SK-N-SH (cell line): Measurements from ENCODE around the gene PYGO2. TPM values are rescaled to one million over a fixed set of nuclear protein-coding genes. Genes with fewer than 3 reads are reported as not detected.

Experiments used
- CTCF ChIA-PET: fragments of 300-600, 350-600 bp; formaldehyde crosslinking; extraction: SDS; loops from one replicate; lab custom pipeline; 2021; lab: Yijun Ruan, JAX
- POLR2A ChIA-PET: fragments of 350-600 bp; sonication (Branson Sonifier 250); formaldehyde crosslinking; extraction: SDS; loops from one replicate; lab custom pipeline; 2020; ENCODE audit warnings: antibody characterized with exemption, inconsistent platforms; lab: Yijun Ruan, JAX
- DNase-seq: peaks from one replicate; pipeline ENCODE4 v3.0.0; 2012
- H2AFZ ChIP-seq: fragments of 200-600 bp; sonication (generic); 2 replicates; pipeline ENCODE4 v1.8.1; 2016; ENCODE audit warnings: antibody characterized with exemption, mild to moderate bottlenecking, low read depth
- H3F3A ChIP-seq: fragments of 200-600 bp; sonication (generic); replicated peaks from 2 replicates; pipeline ENCODE3; 2016; ENCODE audit warnings: antibody characterized with exemption, mild to moderate bottlenecking; ENCODE audit not compliant: insufficient read depth
- H3K27ac ChIP-seq, 2 experiments: fragments of 200-500 bp in 1 of 2; fragments of 200-600 bp in 1 of 2; sonication (Bioruptor generic) in 1 of 2; sonication (generic), shearing (Covaris generic) in 1 of 2; 2 replicates each; pipeline versions ENCODE4 v1.5.1 to v1.6.1; 2014 to 2016; ENCODE audit warnings: low read depth in 2 of 2, inconsistent platforms in 1 of 2, low read length in 1 of 2, mild to moderate bottlenecking in 1 of 2, mixed read lengths in 1 of 2
- H3K27me3 ChIP-seq: fragments of 200-600 bp; sonication (generic), shearing (Covaris generic); 2 replicates; pipeline ENCODE4 v1.6.1; 2016; ENCODE audit warnings: mixed run types; ENCODE audit not compliant: insufficient read depth
- H3K36me3 ChIP-seq, 2 experiments: fragments of 200-500 bp in 1 of 2; fragments of 200-600 bp in 1 of 2; sonication (Bioruptor generic) in 1 of 2; sonication (generic) in 1 of 2; replicated peaks in 1 of 2; 2 replicates each; pipeline versions ENCODE3 to v1.5.1; 2014 to 2016; ENCODE audit warnings: low read length in 1 of 2, mild to moderate bottlenecking in 1 of 2; ENCODE audit not compliant: insufficient read depth in 2 of 2, control insufficient read depth in 1 of 2
- H3K4me1 ChIP-seq, 2 experiments: fragments of 200-500 bp in 1 of 2; fragments of 200-600 bp in 1 of 2; sonication (Bioruptor generic) in 1 of 2; sonication (generic), shearing (Covaris generic) in 1 of 2; 2 replicates each; pipeline versions ENCODE4 v1.5.1 to v1.6.1; 2014 to 2016; ENCODE audit warnings: low read depth in 1 of 2, low read length in 1 of 2, mixed run types in 1 of 2; ENCODE audit not compliant: insufficient read depth in 2 of 2, control insufficient read depth in 1 of 2
- H3K4me2 ChIP-seq: fragments of 200-600 bp; sonication (generic), shearing (Covaris generic); 2 replicates; pipeline ENCODE4 v1.6.1; 2017; ENCODE audit warnings: mixed run types
- H3K4me3 ChIP-seq, 2 experiments: fragments of 200-500 bp in 1 of 2; fragments of 200-600 bp in 1 of 2; sonication (Bioruptor generic) in 1 of 2; sonication (generic), shearing (Covaris generic) in 1 of 2; 2 replicates each; pipeline versions ENCODE4 v1.5.1 to v1.8.1; 2014 to 2016; ENCODE audit warnings: low read depth in 2 of 2, inconsistent platforms in 1 of 2, low read length in 1 of 2, mild to moderate bottlenecking in 1 of 2, mixed read lengths in 1 of 2, moderate library complexity in 1 of 2
- H3K79me2 ChIP-seq: fragments of 200-600 bp; sonication (generic); 2 replicates; pipeline ENCODE4 v1.8.1; 2017; ENCODE audit warnings: mild to moderate bottlenecking; ENCODE audit not compliant: insufficient read depth
- H3K9ac ChIP-seq: fragments of 200-600 bp; sonication (generic); 2 replicates; pipeline ENCODE4 v1.6.1; 2017; ENCODE audit warnings: mixed run types
- H3K9me2 ChIP-seq: fragments of 200-600 bp; sonication (generic); 2 replicates; pipeline ENCODE4 v1.6.1; 2017; ENCODE audit warnings: mixed run types
- H3K9me3 ChIP-seq: fragments of 200-600 bp; sonication (generic); 2 replicates; pipeline ENCODE4 v1.6.1; 2017; ENCODE audit warnings: mixed run types, mild to moderate bottlenecking, moderate library complexity
- H4K20me1 ChIP-seq: fragments of 200-600 bp; sonication (generic); 2 replicates; pipeline ENCODE4 v1.6.1; 2017; ENCODE audit warnings: mild to moderate bottlenecking, mixed run types; ENCODE audit not compliant: insufficient read depth
- ELF1 ChIP-seq: IDR thresholded peaks from 2 replicates; pipeline ENCODE4 v1.4.0; 2012
- EP300 ChIP-seq, 2 experiments: IDR thresholded peaks; 2 replicates each; pipeline versions ENCODE4 v1.4.0 to v1.6.1; 2012; ENCODE audit warnings: borderline replicate concordance in 1 of 2, low read depth in 1 of 2, low read length in 1 of 2
- EZH2phosphoT487 ChIP-seq: fragments of 200-600 bp; sonication (generic); IDR thresholded peaks from 2 replicates; pipeline ENCODE4 v1.6.1; 2017; ENCODE audit warnings: low read depth, mixed run types, mild to moderate bottlenecking, antibody characterized with exemption, moderate library complexity, borderline replicate concordance
- GABPA ChIP-seq: IDR thresholded peaks from 2 replicates; pipeline ENCODE4 v1.4.0; 2012; ENCODE audit warnings: low read depth, mild to moderate bottlenecking
- MAX ChIP-seq: IDR thresholded peaks from 2 replicates; pipeline ENCODE4 v1.4.0; 2012; ENCODE audit warnings: low read depth
- MXI1 ChIP-seq: IDR thresholded peaks from 2 replicates; pipeline ENCODE4 v1.6.1; 2012; ENCODE audit warnings: mild to moderate bottlenecking, low read depth, low read length, improper control_type of control experiment
- NFIC ChIP-seq: IDR thresholded peaks from 2 replicates; pipeline ENCODE4 v1.4.0; 2012; ENCODE audit warnings: borderline replicate concordance
- PBX3 ChIP-seq: IDR thresholded peaks from 2 replicates; pipeline ENCODE4; 2012
- RCOR1 ChIP-seq: fragments of 150-350 bp; IDR thresholded peaks from 2 replicates; pipeline ENCODE4 v1.6.1; 2017; ENCODE audit warnings: antibody characterized with exemption, low read length
- REST ChIP-seq: IDR thresholded peaks from 2 replicates; pipeline ENCODE4 v1.6.1; 2012; ENCODE audit warnings: mild to moderate bottlenecking, low read depth, low read length, moderate library complexity
- RFX5 ChIP-seq: IDR thresholded peaks from 2 replicates; pipeline ENCODE4 v1.6.1; 2012; ENCODE audit warnings: mild to moderate bottlenecking, improper control_type of control experiment, low read length
- SIN3A ChIP-seq: IDR thresholded peaks from 2 replicates; pipeline ENCODE4 v1.6.1; 2012; ENCODE audit warnings: low read depth, mild to moderate bottlenecking, low read length, moderate library complexity, borderline replicate concordance
- USF1 ChIP-seq: IDR thresholded peaks from 2 replicates; pipeline ENCODE4 v1.4.0; 2012; ENCODE audit warnings: low read depth, borderline replicate concordance
- USF2 ChIP-seq: fragments of 150-350 bp; IDR thresholded peaks from 2 replicates; pipeline ENCODE4 v1.6.1; 2017; ENCODE audit warnings: antibody characterized with exemption, low read length, low read depth, borderline replicate concordance
- ZBTB33 ChIP-seq: IDR thresholded peaks from 2 replicates; pipeline ENCODE4 v1.4.0; 2012; ENCODE audit warnings: low read depth, borderline replicate concordance
- WGBS: methylation state at CpG from one replicate; pipeline ENCODE4 v1.1.6; 2017; ENCODE audit warnings: low lambda C conversion rate; 5-methylcytosine and 5-hydroxymethylcytosine counted together
- polyA plus RNA-seq, 3 experiments: library from polyadenylated mRNA; depleted of rRNA; stranded (reverse); fragments of >200 nt; gene quantifications; 2 replicates each; pipeline ENCODE4 v1.2.3, GENCODE V29; 2012

PYGO2 gene
- polyA plus RNA-seq, 1 of the 3 experiments (the other 2 are of a cell fraction): 23.3 TPM

GRCh38 chr1:154926201-154926600 is 35.4 kb downstream of the PYGO2 start:
- ChIA-PET POLR2A (interaction anchor here (0.8 kb wide), 1 partner anchor 10 kb away, joined by 3 read pairs; the partner anchor contains the start of gene PMVK), CTCF (interaction anchor here (1.0 to 1.3 kb wide), 2 partner anchors 257 to 366 kb away, joined by 3 to 4 read pairs; no protein-coding TSS in a partner anchor)
- no peak overlapping the region for H3K4me2 ChIP-seq
- no peaks in the 10 kb centered on the region for H3K9me2 ChIP-seq
- WGBS: 98% methylated on average over 12 of the region's 13 CpGs
- TF ChIP-seq ELF1: no peak
- TF ChIP-seq ZBTB33: no peak
- TF ChIP-seq USF1: no peak
- TF ChIP-seq USF2: no peak
- TF ChIP-seq EZH2phosphoT487: no peak
- no peak for TF ChIP-seq MAX
- TF ChIP-seq REST: no peak
- TF ChIP-seq MXI1: no peak
- no peak for TF ChIP-seq NFIC
- TF ChIP-seq SIN3A: no peak
- TF ChIP-seq EP300 (IDR thresholded peaks at IDR 0.05; ENCODE audit: borderline replicate concordance in 1 of 2, low read depth in 1 of 2, low read length in 1 of 2): no peak
- TF ChIP-seq RCOR1: no peak
- TF ChIP-seq PBX3: no peak
- no peak for TF ChIP-seq RFX5
- no peak for TF ChIP-seq GABPA
- H3F3A ChIP-seq: no peaks in the 10 kb centered on the region
- H2AFZ ChIP-seq: no peak overlapping the region
- H3K9ac ChIP-seq: no peak overlapping the region
- H3K27ac ChIP-seq: no peak overlapping the region
- DNase-seq: no peak
- H3K4me3 ChIP-seq: no peak overlapping the region
- H3K9me3 ChIP-seq: no peaks in the 10 kb centered on the region
- no peaks in the 10 kb centered on the region for H3K4me1 ChIP-seq
- peaks cover 0 to 27% of the 10 kb centered on the region in 2 experiments for H3K36me3 ChIP-seq
- H4K20me1 ChIP-seq: no peaks in the 10 kb centered on the region
- no peaks in the 10 kb centered on the region for H3K27me3 ChIP-seq
- no peaks in the 10 kb centered on the region for H3K79me2 ChIP-seq
